NB4 (cell line): ENCODE results near the gene ZBTB34.

Experiments used
- MYC ChIP-seq: IDR thresholded peaks from 2 replicates; pipeline ENCODE4 v1.6.1; 2011; ENCODE audit warnings: low read depth, low read length
- POLR2A ChIP-seq: IDR thresholded peaks from 2 replicates; pipeline ENCODE4 v1.6.1; 2011; ENCODE audit warnings: mild to moderate bottlenecking; ENCODE audit not compliant: insufficient read length; ENCODE audit errors: extremely low read depth
- TF ChIP-seq, protein P1 (sequence below): IDR thresholded peaks from one replicate; pipeline ENCODE4 v1.5.1; 2012; ENCODE audit warnings: low read depth, low read length
- TF ChIP-seq, protein P2 (sequence below): IDR thresholded peaks from 2 replicates; pipeline ENCODE4 v1.6.1; 2011; ENCODE audit warnings: low read depth, low read length

DNA sequence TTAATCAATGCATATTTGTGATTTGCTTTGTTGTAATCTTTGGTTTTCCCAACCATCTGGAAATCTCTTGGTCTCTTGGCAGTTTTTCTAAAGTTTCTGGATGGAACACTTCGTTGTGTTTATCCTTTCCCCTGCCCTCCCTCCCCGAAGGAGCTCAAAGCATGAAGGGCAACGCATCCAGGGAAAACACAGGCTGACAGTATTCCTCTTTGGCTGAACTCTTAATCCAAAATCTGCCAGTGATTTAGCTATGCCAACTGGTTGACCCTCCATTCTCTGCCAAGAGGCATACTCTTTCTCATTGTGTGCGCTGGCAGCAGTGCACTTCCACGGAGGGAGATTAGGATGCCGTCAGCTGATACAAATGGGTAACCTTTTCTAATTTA is 20.5 kb downstream of the ZBTB34 start:
- TF ChIP-seq, protein P1, sequence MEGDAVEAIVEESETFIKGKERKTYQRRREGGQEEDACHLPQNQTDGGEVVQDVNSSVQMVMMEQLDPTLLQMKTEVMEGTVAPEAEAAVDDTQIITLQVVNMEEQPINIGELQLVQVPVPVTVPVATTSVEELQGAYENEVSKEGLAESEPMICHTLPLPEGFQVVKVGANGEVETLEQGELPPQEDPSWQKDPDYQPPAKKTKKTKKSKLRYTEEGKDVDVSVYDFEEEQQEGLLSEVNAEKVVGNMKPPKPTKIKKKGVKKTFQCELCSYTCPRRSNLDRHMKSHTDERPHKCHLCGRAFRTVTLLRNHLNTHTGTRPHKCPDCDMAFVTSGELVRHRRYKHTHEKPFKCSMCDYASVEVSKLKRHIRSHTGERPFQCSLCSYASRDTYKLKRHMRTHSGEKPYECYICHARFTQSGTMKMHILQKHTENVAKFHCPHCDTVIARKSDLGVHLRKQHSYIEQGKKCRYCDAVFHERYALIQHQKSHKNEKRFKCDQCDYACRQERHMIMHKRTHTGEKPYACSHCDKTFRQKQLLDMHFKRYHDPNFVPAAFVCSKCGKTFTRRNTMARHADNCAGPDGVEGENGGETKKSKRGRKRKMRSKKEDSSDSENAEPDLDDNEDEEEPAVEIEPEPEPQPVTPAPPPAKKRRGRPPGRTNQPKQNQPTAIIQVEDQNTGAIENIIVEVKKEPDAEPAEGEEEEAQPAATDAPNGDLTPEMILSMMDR: no peak
- no peak for TF ChIP-seq POLR2A
- TF ChIP-seq, protein P2, sequence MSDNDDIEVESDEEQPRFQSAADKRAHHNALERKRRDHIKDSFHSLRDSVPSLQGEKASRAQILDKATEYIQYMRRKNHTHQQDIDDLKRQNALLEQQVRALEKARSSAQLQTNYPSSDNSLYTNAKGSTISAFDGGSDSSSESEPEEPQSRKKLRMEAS: no peak
- no peak for TF ChIP-seq MYC
